GM23248 (cell line): Measurements from ENCODE around the gene SF3B3.

Source experiments
- EZH2 ChIP-seq: fragments of 200-600 bp; sonication (generic); IDR thresholded peaks from 2 replicates; pipeline ENCODE4 v1.6.1; 2018; ENCODE audit warnings: antibody characterized with exemption, mild to moderate bottlenecking; ENCODE audit not compliant: insufficient read depth, poor library complexity, severe bottlenecking
- EZH2phosphoT487 ChIP-seq: fragments of 200-600 bp; sonication (generic); IDR thresholded peaks from 2 replicates; pipeline ENCODE4 v1.6.1; 2018; ENCODE audit warnings: antibody characterized with exemption, moderate library complexity, mild to moderate bottlenecking, low read depth; ENCODE audit not compliant: insufficient read depth

- TF ChIP-seq EZH2 (no peak), EZH2phosphoT487 (no peak)
Observed at GRCh38 chr16:70611224-70611598, 87.6 kb downstream of the SF3B3 start.
